CD4-positive, alpha-beta T cell (primary cell): ENCODE results near the gene RPL5. TPM values are rescaled to one million over a fixed set of nuclear protein-coding genes. Genes with fewer than 3 reads are reported as not detected.

ENCODE experiments used
- ATAC-seq: fragments of 200-7000 bp; cut with Tn5 transposase; one replicate; pipeline ENCODE4 v1.10.0; 2022; ENCODE audit warnings: mild to moderate bottlenecking; ENCODE audit not compliant: poor library complexity
- CTCF ChIA-PET: fragments of 350-600 bp; sonication (Branson Sonifier 250); formaldehyde crosslinking; loops from one replicate; lab custom pipeline; 2021; ENCODE audit warnings: antibody characterized with exemption, inconsistent platforms; lab: Charles Lee
- POLR2A ChIA-PET: fragments of 350-600 bp; sonication (Branson Sonifier 250); formaldehyde crosslinking; loops from one replicate; lab custom pipeline; 2021; ENCODE audit warnings: antibody characterized with exemption, inconsistent platforms; lab: Charles Lee
- DNase-seq, 14 experiments: peaks; one replicate each; pipeline ENCODE4 v3.0.0-alpha.2; 2013 to 2020; ENCODE audit warnings: mixed read lengths in 2 of 14
- H3K27ac ChIP-seq, 2 donors: one replicate each; pipeline versions ENCODE4 v1.5.1 to v1.7.0; 2013; ENCODE audit warnings: low read length in 2 of 2, low read depth in 1 of 2, mild to moderate bottlenecking in 1 of 2
- H3K27me3 ChIP-seq, 2 experiments: 1 replicate in 1 of 2; 2 replicates in 1 of 2; pipeline versions ENCODE4 v1.6.1 to v1.7.0; 2013; ENCODE audit warnings: low read length in 2 of 2, control low read depth in 1 of 2, mild to moderate bottlenecking in 1 of 2, moderate library complexity in 1 of 2; ENCODE audit not compliant: insufficient read depth in 2 of 2, control insufficient read depth in 1 of 2
- H3K36me3 ChIP-seq: one replicate; pipeline ENCODE4 v1.6.1; 2013; ENCODE audit warnings: low read length, control low read depth; ENCODE audit not compliant: insufficient read depth
- H3K4me1 ChIP-seq: one replicate; pipeline ENCODE4 v1.6.1; 2013; ENCODE audit warnings: low read length, control low read depth; ENCODE audit not compliant: insufficient read depth
- H3K4me3 ChIP-seq: one replicate; pipeline ENCODE4 v1.5.1; 2013; ENCODE audit warnings: mild to moderate bottlenecking, low read length, moderate library complexity
- H3K9me3 ChIP-seq, 2 experiments: 1 replicate in 1 of 2; 2 replicates in 1 of 2; pipeline versions ENCODE4 v1.6.1 to v1.7.0; 2013; ENCODE audit warnings: low read length in 2 of 2, mild to moderate bottlenecking in 2 of 2, control low read depth in 1 of 2, moderate library complexity in 1 of 2; ENCODE audit not compliant: control insufficient read depth in 1 of 2, insufficient read depth in 1 of 2
- H3K27ac Mint-ChIP-seq: one replicate; pipeline ENCODE4 v1.8.0; 2020; ENCODE audit warnings: mixed read lengths
- H3K27me3 Mint-ChIP-seq: one replicate; pipeline ENCODE4 v1.8.0; 2021; ENCODE audit warnings: mixed read lengths
- H3K36me3 Mint-ChIP-seq: one replicate; pipeline ENCODE4 v1.8.0; 2021; ENCODE audit warnings: low read depth, mixed read lengths
- H3K4me1 Mint-ChIP-seq: one replicate; pipeline ENCODE4 v1.8.0; 2021; ENCODE audit warnings: low read depth, mixed read lengths
- H3K4me3 Mint-ChIP-seq: one replicate; pipeline ENCODE4 v1.8.0; 2020; ENCODE audit warnings: mild to moderate bottlenecking, mixed read lengths
- H3K9me3 Mint-ChIP-seq: one replicate; pipeline ENCODE4 v1.8.0; 2020; ENCODE audit warnings: mixed read lengths
- CTCF ChIP-seq: fragments of 200-600 bp; IDR thresholded peaks from one replicate; pipeline ENCODE4 v1.8.0; 2022; ENCODE audit warnings: antibody characterized with exemption, mild to moderate bottlenecking
- intact Hi-C, 2 experiments: fragments of 100-400 bp; cut with DNase I in 1 of 2; cut with micrococcal nuclease in 1 of 2; formaldehyde crosslinking; loops; one replicate each; pipeline versions ENCODE4 v1.15.1 to v1.9.0; 2023 to 2025; cut with DNase I, micrococcal nuclease
- total RNA-seq, 174 experiments: library from RNA in 2 of 174; stranded (reverse) in 2 of 174; gene quantifications; one replicate each; pipeline ENCODE4 v1.2.3 and lab custom pipeline; 2021 to 2026

Gene RPL5
- total RNA-seq, 2 experiments from 2014 or later = 1,712 to 1,770 TPM

GRCh38 chr1:92853299-92853698 is 21.5 kb downstream of the RPL5 start:
- Histone ChIP-seq H3K4me1 (peaks cover 5% of the 10 kb centered on the region), H3K9me3 (no peaks in the 10 kb centered on the region), H3K27me3 (no peaks in the 10 kb centered on the region), H3K27ac (no peak overlapping the region), H3K36me3 (peaks cover 14% of the 10 kb centered on the region), H3K4me3 (no peak overlapping the region)
- no peak overlapping the region for H3K27ac Mint-ChIP-seq
- no peak for TF ChIP-seq CTCF
- no peak overlapping the region for H3K4me3 Mint-ChIP-seq
- peaks cover 12% of the 10 kb centered on the region for H3K4me1 Mint-ChIP-seq
- ChIA-PET POLR2A (interaction anchor here (4.9 kb wide), 1 partner anchor 108 kb away, joined by 23 read pairs; the partner anchor contains the start of gene DIPK1A), CTCF (interaction anchor here (1.7 kb wide), 1 partner anchor 21 kb away, joined by 5 read pairs; the partner anchor contains the start of gene RPL5)
- intact Hi-C loops = no loop called here
- H3K27me3 Mint-ChIP-seq = no peaks in the 10 kb centered on the region
- H3K36me3 Mint-ChIP-seq = peaks cover 48% of the 10 kb centered on the region
- no peaks in the 10 kb centered on the region for H3K9me3 Mint-ChIP-seq
- no peak for DNase-seq
- ATAC-seq = no peak

- H3K27me3 Mint-ChIP-seq = no peaks in the 10 kb centered on the region
- no peak overlapping the region for H3K27ac Mint-ChIP-seq
- Histone ChIP-seq H3K9me3 (no peaks in the 10 kb centered on the region), H3K36me3 (peaks cover 12% of the 10 kb centered on the region), H3K27ac (no peak overlapping the region), H3K4me3 (no peak overlapping the region), H3K4me1 (peaks cover 5% of the 10 kb centered on the region), H3K27me3 (no peaks in the 10 kb centered on the region)
- ChIA-PET POLR2A (interaction anchor here (0.6 to 4.9 kb wide), 2 partner anchors 107 to 122 kb away, joined by 3 to 23 read pairs; partner anchors contain the start of gene DIPK1A), CTCF (interaction anchor here (1.7 to 8.3 kb wide), 3 partner anchors 22 to 140 kb away, joined by 5 to 101 read pairs (median 12); partner anchors contain the start of genes DIPK1A and RPL5)
- TF ChIP-seq CTCF = no peak
- H3K4me3 Mint-ChIP-seq = no peak overlapping the region
- DNase-seq (no peak), ATAC-seq (no peak)
- peaks cover 42% of the 10 kb centered on the region for H3K36me3 Mint-ChIP-seq
- peaks cover 19% of the 10 kb centered on the region for H3K4me1 Mint-ChIP-seq
- H3K9me3 Mint-ChIP-seq = no peaks in the 10 kb centered on the region
- intact Hi-C loops = no loop called here
Measured at GRCh38 chr1:92854101-92854785, 22.4 kb downstream of the RPL5 start.

GRCh38 chr1:92855236-92855635 is 23.4 kb downstream of the RPL5 start:
- H3K4me1 Mint-ChIP-seq = peaks cover 27% of the 10 kb centered on the region
- POLR2A ChIA-PET = interaction anchor here (1.0 to 4.9 kb wide), 3 partner anchors 23 to 139 kb away, joined by 3 to 23 read pairs (median 4); partner anchors contain the start of genes DIPK1A and RPL5
- H3K27me3 Mint-ChIP-seq = no peaks in the 10 kb centered on the region
- Histone ChIP-seq H3K4me3 (no peak overlapping the region), H3K4me1 (peaks cover 12% of the 10 kb centered on the region), H3K36me3 (peaks cover 5% of the 10 kb centered on the region), H3K27ac (no peak overlapping the region), H3K9me3 (no peaks in the 10 kb centered on the region), H3K27me3 (no peaks in the 10 kb centered on the region)
- TF ChIP-seq CTCF = no peak
- CTCF ChIA-PET = interaction anchor here (1.0 to 8.3 kb wide), 4 partner anchors 9 to 139 kb away, joined by 3 to 101 read pairs (median 8); partner anchors contain the start of genes DIPK1A and RPL5
- H3K4me3 Mint-ChIP-seq = no peak overlapping the region
- no peaks in the 10 kb centered on the region for H3K9me3 Mint-ChIP-seq
- DNase-seq = no peak
- no peak for ATAC-seq
- peaks cover 37% of the 10 kb centered on the region for H3K36me3 Mint-ChIP-seq
- H3K27ac Mint-ChIP-seq = no peak overlapping the region
- intact Hi-C loops = loop anchor here in 1 of 2 experiments (5.0 kb wide), 1 partner anchor 207 kb away; no protein-coding TSS in a partner anchor
